H1 (cell line): Measurements from ENCODE around the gene MFNG. TPM values are rescaled to one million over a fixed set of nuclear protein-coding genes. Genes with fewer than 3 reads are reported as not detected.

Source experiments
- ASH2L ChIP-seq: fragments of 200-600, 300-600 bp; sonication (generic); IDR thresholded peaks from one replicate; pipeline ENCODE4 v1.7.1; 2017; ENCODE audit warnings: low read length
- CHD2 ChIP-seq: IDR thresholded peaks from 2 replicates; pipeline ENCODE4 v1.6.1; 2012; ENCODE audit warnings: low read length, improper control_type of control experiment
- CHD7 ChIP-seq: fragments of 300-600 bp; sonication (generic); IDR thresholded peaks from 2 replicates; pipeline ENCODE4 v1.7.1; 2012; ENCODE audit warnings: low read length, moderate library complexity, mild to moderate bottlenecking, inconsistent platforms; ENCODE audit not compliant: insufficient replicate concordance
- SAP30 ChIP-seq: fragments of 300-600 bp; sonication (generic); IDR thresholded peaks from 2 replicates; pipeline ENCODE4 v1.7.1; 2012; ENCODE audit warnings: low read length, moderate library complexity, mild to moderate bottlenecking, inconsistent platforms; ENCODE audit not compliant: insufficient read depth, insufficient replicate concordance
- ZNF274 ChIP-seq: IDR thresholded peaks from 2 replicates; pipeline ENCODE4 v1.7.0; 2012; ENCODE audit warnings: low read length, borderline replicate concordance; ENCODE audit errors: extremely low read depth
- polyA plus RNA-seq, 7 experiments: library from polyadenylated mRNA; depleted of rRNA in 3 of 7; stranded (reverse) in 5 of 7; unstranded in 2 of 7; fragments of >200 nt in 5 of 7; fragments of 200-250 nt in 2 of 7; gene quantifications; 1 replicate in 5 of 7; 2 replicates in 1 of 7; 4 replicates in 1 of 7; pipeline versions ENCODE4 v1.2.1 to v1.2.3, GENCODE V29; 2011 to 2013; ENCODE audit warnings: missing spikeins in 2 of 7, mixed read lengths in 2 of 7
- total RNA-seq: library from RNA; stranded (reverse); fragmentation: NEBNext Ultra II Directional; extraction: Animal tissue kit (Norgen Biotek cat#: 25700); gene quantifications from 2 replicates; pipeline ENCODE4 v1.2.1, GENCODE V29; 2021

The MFNG gene
- total and polyA plus RNA-seq, 2 of the 8 experiments (the other 6 are each of a cell fraction or from before 2014, with no cell fraction given): 1.7 to 5.5 TPM

GRCh38 chr22:37503183-37503683 is 17.0 kb upstream of the MFNG start (continued):
- no peak for TF ChIP-seq CHD7
- TF ChIP-seq SAP30: no peak
- no peak for TF ChIP-seq CHD2
- TF ChIP-seq ASH2L: no peak
- no peak for TF ChIP-seq ZNF274
